GM18909 (cell line): Measurements from ENCODE around the gene COL15A1.
A peak's percentile ranks its signal among the peaks of the same experiment; 100 is the strongest.

Source experiments
- ATAC-seq: cut with Tn5 transposase; IDR thresholded peaks from one replicate; pipeline ENCODE4 v1.9.1; 2021; ENCODE audit warnings: mild to moderate bottlenecking; ENCODE audit not compliant: unreplicated experiment, poor library complexity

The COL15A1 gene

GRCh38 chr9:99118782-99119466, 175.2 kb downstream of the COL15A1 start:
- peak; percentile 98 for ATAC-seq

DNA sequence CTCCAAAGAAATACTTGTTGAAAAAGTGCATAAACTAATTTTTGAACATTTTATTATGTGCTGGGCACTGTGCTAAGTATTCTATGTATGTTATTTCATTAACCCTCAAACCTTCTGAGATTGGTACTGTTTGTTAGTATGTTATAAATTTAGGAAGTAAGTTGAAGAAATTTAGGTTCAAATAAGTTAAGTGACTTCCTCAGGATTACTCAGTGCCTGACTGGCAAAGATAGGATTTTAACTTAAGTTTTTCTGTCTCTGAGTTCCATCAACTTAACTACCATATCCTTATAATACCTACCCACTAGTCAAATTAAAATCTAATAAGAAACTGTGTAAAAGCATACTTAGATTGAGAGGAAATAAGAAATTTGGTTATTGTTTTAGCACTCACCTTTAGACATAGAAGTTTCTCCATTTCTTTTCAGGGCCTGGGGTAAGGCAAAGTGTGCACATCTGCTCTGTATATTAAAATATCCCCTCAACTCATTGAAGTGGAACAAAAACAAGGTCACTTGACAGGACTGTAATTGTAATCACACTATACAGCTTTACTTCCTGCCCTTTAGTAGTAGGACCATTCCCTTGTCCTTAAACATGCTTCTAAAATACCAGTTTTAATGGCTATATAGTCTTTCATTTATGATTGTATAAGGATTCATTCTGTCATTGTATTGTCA, 176.4 kb downstream of the COL15A1 start:
- ATAC-seq, result no peak
